A549 (cell line): ENCODE measurements around the gene NUTF2. TPM values are rescaled to one million over a fixed set of nuclear protein-coding genes. Genes with fewer than 3 reads are reported as not detected.

Source experiments
- ATAC-seq, 2 experiments: fragments of 200-7000 bp in 1 of 2; fragments of >200 bp in 1 of 2; cut with Nextera tagmentation in 1 of 2; cut with Tn5 transposase in 1 of 2; 3 replicates each; pipeline versions ENCODE4 v1.8.0 to v1.9.1; 2018 to 2020; ENCODE audit warnings: mild to moderate bottlenecking in 1 of 2, moderate library complexity in 1 of 2
- CTCF ChIA-PET: fragments of 300-600 bp; sonication (Branson Sonifier 250); formaldehyde crosslinking; extraction: SDS; loops from one replicate; lab custom pipeline; 2021; ENCODE audit warnings: antibody characterized with exemption, inconsistent platforms; lab: Yijun Ruan, JAX
- POLR2A ChIA-PET: fragments of 350-600 bp; formaldehyde crosslinking; extraction: SDS; loops from one replicate; lab custom pipeline; 2021; ENCODE audit warnings: antibody characterized with exemption, inconsistent platforms; lab: Yijun Ruan, JAX
- DNase-seq, 2 experiments: peaks; one replicate each; pipeline versions ENCODE4 v3.0.0 to v3.0.0-alpha.2; 2011 to 2016; ENCODE audit warnings: low read depth in 1 of 2, low spot score in 1 of 2
- FAIRE-seq: peaks from 2 replicates; lab custom pipeline; 2011; peaks lifted over from hg19 to GRCh38; lab: Jason Lieb, UNC
- H3K27ac ChIP-seq, 2 experiments: fragments of >200 bp; sonication (Bioruptor Twin); formaldehyde crosslinking; 3 replicates each; pipeline ENCODE4 v1.5.1; 2016 to 2017
- H3K4me1 ChIP-seq: fragments of >200 bp; sonication (Bioruptor Twin); formaldehyde crosslinking; 3 replicates; pipeline ENCODE4 v1.6.1; 2016
- H3K4me2 ChIP-seq: fragments of >200 bp; sonication (Bioruptor Twin); formaldehyde crosslinking; 3 replicates; pipeline ENCODE4 v1.6.1; 2016
- H3K4me3 ChIP-seq: fragments of >200 bp; sonication (Bioruptor Twin); formaldehyde crosslinking; 3 replicates; pipeline ENCODE4 v1.5.1; 2016
- H3K9me3 ChIP-seq: fragments of >200 bp; sonication (Bioruptor Twin); formaldehyde crosslinking; 3 replicates; pipeline ENCODE4 v1.6.1; 2016
- BHLHE40 ChIP-seq: IDR thresholded peaks from 2 replicates; pipeline ENCODE4 v1.6.1; 2012; ENCODE audit warnings: low read depth, low read length, inconsistent platforms
- CBX8 ChIP-seq: fragments of 200-600 bp; sonication (generic); IDR thresholded peaks from 2 replicates; pipeline ENCODE4 v1.6.1; 2016
- EHF ChIP-seq: fragments of 250-450 bp; sonication (Bioruptor Pico); IDR thresholded peaks from 2 replicates; pipeline ENCODE4 v1.5.0; 2020; ENCODE audit warnings: mild to moderate bottlenecking
- ELK1 ChIP-seq: fragments of 150-350 bp; IDR thresholded peaks from 2 replicates; pipeline ENCODE4 v1.6.1; 2014; ENCODE audit warnings: low read depth, mild to moderate bottlenecking, low read length
- ESRRA ChIP-seq: fragments of 150-350 bp; IDR thresholded peaks from 2 replicates; pipeline ENCODE4 v1.6.1; 2014; ENCODE audit warnings: mild to moderate bottlenecking, low read length, borderline replicate concordance
- HDAC2 ChIP-seq: fragments of 200-600 bp; sonication (generic); IDR thresholded peaks from 2 replicates; pipeline ENCODE4 v1.6.1; 2016
- HOXB13 ChIP-seq: fragments of 250-450 bp; sonication (Bioruptor Pico); IDR thresholded peaks from 2 replicates; pipeline ENCODE4 v1.5.0; 2020; ENCODE audit warnings: low read depth, mild to moderate bottlenecking, moderate library complexity
- HOXB5 ChIP-seq: fragments of 250-450 bp; sonication (Bioruptor Pico); IDR thresholded peaks from 2 replicates; pipeline ENCODE4 v1.5.0; 2020; ENCODE audit warnings: mild to moderate bottlenecking, moderate library complexity
- MYC ChIP-seq: IDR thresholded peaks from 2 replicates; pipeline ENCODE4 v1.6.1; 2012; ENCODE audit warnings: mild to moderate bottlenecking, inconsistent platforms, low read length, improper control_type of control experiment, borderline replicate concordance
- NFE2L2 ChIP-seq: fragments of 150-350 bp; conservative IDR thresholded peaks from 2 replicates; pipeline ENCODE4 v1.6.1; 2014; ENCODE audit warnings: low read length
- NR3C1 ChIP-seq: fragments of >200 bp; sonication (Bioruptor Twin); formaldehyde crosslinking; IDR thresholded peaks from 3 replicates; pipeline ENCODE4 v1.6.1; 2017
- RAD21 ChIP-seq, 2 experiments: fragments of >200 bp in 1 of 2; sonication (Bioruptor Twin) in 1 of 2; formaldehyde crosslinking in 1 of 2; IDR thresholded peaks in 1 of 2; conservative IDR thresholded peaks in 1 of 2; 2 replicates in 1 of 2; 3 replicates in 1 of 2; pipeline ENCODE4 v1.6.1; 2012 to 2018; ENCODE audit warnings: inconsistent platforms in 1 of 2
- RARB ChIP-seq: fragments of 250-450 bp; sonication (Bioruptor Pico); IDR thresholded peaks from 2 replicates; pipeline ENCODE4 v1.8.0; 2021; ENCODE audit warnings: mild to moderate bottlenecking, moderate library complexity
- RNF2 ChIP-seq: fragments of 200-600 bp; sonication (generic); IDR thresholded peaks from 2 replicates; pipeline ENCODE4 v1.6.1; 2016; ENCODE audit warnings: low read depth, mild to moderate bottlenecking, antibody characterized with exemption, moderate library complexity, borderline replicate concordance
- TFCP2L1 ChIP-seq: fragments of 250-450 bp; sonication (Bioruptor Pico); IDR thresholded peaks from 2 replicates; pipeline ENCODE4 v1.5.0; 2021; ENCODE audit warnings: mild to moderate bottlenecking
- TP53 ChIP-seq: fragments of 250-450 bp; sonication (Bioruptor Pico); IDR thresholded peaks from 2 replicates; pipeline ENCODE4 v1.5.0; 2021; ENCODE audit warnings: mild to moderate bottlenecking, moderate library complexity
- WGBS: methylation state at CpG from one replicate; pipeline ENCODE4 v1.1.6; 2017; ENCODE audit errors: missing lambda C conversion rate; 5-methylcytosine and 5-hydroxymethylcytosine counted together
- polyA plus RNA-seq, 4 experiments: library from polyadenylated mRNA; depleted of rRNA in 3 of 4; stranded (reverse); fragments of >200 nt; fragmentation: RNase III in 1 of 4; extraction: RNeasy Plus Mini Kit Qiagen cat#74134 plus additional on column Dnase treatment in 1 of 4; gene quantifications; 2 replicates in 3 of 4; 3 replicates in 1 of 4; pipeline ENCODE4 v1.2.3, GENCODE V29; 2011 to 2017
- TF ChIP-seq, protein P1 (sequence below): IDR thresholded peaks from 2 replicates; pipeline ENCODE4 v1.6.1; 2012
- TF ChIP-seq, protein P2 (sequence below): IDR thresholded peaks from 2 replicates; pipeline ENCODE4 v1.6.1; 2012; ENCODE audit warnings: low read depth, borderline replicate concordance
- TF ChIP-seq, protein P3 (sequence below): fragments of 200-600 bp; sonication (generic); IDR thresholded peaks from 2 replicates; pipeline ENCODE4 v1.6.1; 2016; ENCODE audit warnings: antibody characterized with exemption, mild to moderate bottlenecking, moderate library complexity
- TF ChIP-seq, protein P4 (sequence below): fragments of 450-650 bp; IDR thresholded peaks from 2 replicates; pipeline ENCODE4 v1.6.1; 2014; ENCODE audit warnings: antibody characterized with exemption

NUTF2 gene
- polyA plus RNA-seq, 2 of the 4 experiments (the other 2 are of a cell fraction), result 168 to 287 TPM

- no peak for TF ChIP-seq ELK1
These were observed 32.2 kb upstream of the NUTF2 start (continued) for GRCh38 chr16:67814567-67814966.

DNA sequence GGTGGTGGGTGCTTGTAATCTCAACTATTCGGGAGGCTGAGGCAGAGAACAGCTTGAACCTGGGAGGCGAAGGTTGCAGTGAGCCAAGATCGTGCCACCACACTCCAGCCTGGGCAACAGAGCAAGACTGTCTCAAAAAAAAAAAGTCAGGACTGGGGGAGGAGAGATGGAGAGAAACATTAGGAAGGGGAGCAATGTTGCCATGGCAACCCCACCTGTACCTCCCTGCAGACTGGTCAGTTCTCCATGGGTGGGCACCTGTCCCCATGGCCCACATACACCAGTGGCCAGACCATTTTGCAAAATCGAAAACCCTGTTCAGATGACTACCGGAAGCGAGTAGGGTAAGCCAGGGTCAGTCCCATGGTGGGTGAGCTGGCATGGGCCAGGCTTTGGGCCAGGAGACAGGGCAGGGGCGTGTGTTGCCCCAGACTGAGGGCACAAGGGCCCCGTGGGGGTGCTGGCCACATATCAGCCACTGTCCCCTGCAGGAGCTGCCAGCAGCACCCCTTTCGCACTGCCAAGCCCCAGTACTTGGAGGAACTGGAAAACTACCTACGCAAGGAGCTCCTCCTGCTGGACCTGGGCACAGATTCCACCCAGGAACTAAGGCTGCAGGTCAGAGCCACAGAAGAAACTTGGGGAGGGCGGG is 26.0 kb upstream of the NUTF2 start:
- no peak for DNase-seq
- Histone ChIP-seq H3K4me1 (no peaks in the 10 kb centered on the region), H3K4me3 (no peak overlapping the region), H3K27ac (no peak overlapping the region), H3K4me2 (no peak overlapping the region), H3K9me3 (no peaks in the 10 kb centered on the region)
- FAIRE-seq, result no peak
- ChIA-PET CTCF (interaction anchor here (0.8 to 2.5 kb wide), 6 partner anchors 13 to 148 kb away, joined by 3 to 9 read pairs (median 4); no protein-coding TSS in a partner anchor), POLR2A (no interaction called here)
- 71% methylated on average over 10 of the region's 11 CpGs for WGBS
- ATAC-seq, result no peak
- TF ChIP-seq RNF2, result no peak
- no peak for TF ChIP-seq RARB (CRISPR knock-in tag)
- TF ChIP-seq MYC, result no peak
- TF ChIP-seq HDAC2, result no peak
- no peak for TF ChIP-seq HOXB13 (CRISPR knock-in tag)
- no peak for TF ChIP-seq TP53 (CRISPR knock-in tag)
- TF ChIP-seq TFCP2L1 (CRISPR knock-in tag), result no peak
- no peak for TF ChIP-seq NFE2L2
- TF ChIP-seq, protein P1, sequence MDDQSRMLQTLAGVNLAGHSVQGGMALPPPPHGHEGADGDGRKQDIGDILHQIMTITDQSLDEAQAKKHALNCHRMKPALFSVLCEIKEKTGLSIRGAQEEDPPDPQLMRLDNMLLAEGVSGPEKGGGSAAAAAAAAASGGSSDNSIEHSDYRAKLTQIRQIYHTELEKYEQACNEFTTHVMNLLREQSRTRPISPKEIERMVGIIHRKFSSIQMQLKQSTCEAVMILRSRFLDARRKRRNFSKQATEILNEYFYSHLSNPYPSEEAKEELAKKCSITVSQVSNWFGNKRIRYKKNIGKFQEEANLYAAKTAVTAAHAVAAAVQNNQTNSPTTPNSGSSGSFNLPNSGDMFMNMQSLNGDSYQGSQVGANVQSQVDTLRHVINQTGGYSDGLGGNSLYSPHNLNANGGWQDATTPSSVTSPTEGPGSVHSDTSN, result no peak
- TF ChIP-seq BHLHE40, result no peak
- TF ChIP-seq, protein P2, sequence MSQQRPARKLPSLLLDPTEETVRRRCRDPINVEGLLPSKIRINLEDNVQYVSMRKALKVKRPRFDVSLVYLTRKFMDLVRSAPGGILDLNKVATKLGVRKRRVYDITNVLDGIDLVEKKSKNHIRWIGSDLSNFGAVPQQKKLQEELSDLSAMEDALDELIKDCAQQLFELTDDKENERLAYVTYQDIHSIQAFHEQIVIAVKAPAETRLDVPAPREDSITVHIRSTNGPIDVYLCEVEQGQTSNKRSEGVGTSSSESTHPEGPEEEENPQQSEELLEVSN, result no peak
- no peak for TF ChIP-seq RAD21 (conservative IDR thresholded peaks at IDR 0.05 in 1 of 2, IDR thresholded peaks at IDR 0.05 in 1 of 2)
- TF ChIP-seq EHF (CRISPR knock-in tag), result no peak
- TF ChIP-seq ESRRA, result no peak
- TF ChIP-seq, protein P3, sequence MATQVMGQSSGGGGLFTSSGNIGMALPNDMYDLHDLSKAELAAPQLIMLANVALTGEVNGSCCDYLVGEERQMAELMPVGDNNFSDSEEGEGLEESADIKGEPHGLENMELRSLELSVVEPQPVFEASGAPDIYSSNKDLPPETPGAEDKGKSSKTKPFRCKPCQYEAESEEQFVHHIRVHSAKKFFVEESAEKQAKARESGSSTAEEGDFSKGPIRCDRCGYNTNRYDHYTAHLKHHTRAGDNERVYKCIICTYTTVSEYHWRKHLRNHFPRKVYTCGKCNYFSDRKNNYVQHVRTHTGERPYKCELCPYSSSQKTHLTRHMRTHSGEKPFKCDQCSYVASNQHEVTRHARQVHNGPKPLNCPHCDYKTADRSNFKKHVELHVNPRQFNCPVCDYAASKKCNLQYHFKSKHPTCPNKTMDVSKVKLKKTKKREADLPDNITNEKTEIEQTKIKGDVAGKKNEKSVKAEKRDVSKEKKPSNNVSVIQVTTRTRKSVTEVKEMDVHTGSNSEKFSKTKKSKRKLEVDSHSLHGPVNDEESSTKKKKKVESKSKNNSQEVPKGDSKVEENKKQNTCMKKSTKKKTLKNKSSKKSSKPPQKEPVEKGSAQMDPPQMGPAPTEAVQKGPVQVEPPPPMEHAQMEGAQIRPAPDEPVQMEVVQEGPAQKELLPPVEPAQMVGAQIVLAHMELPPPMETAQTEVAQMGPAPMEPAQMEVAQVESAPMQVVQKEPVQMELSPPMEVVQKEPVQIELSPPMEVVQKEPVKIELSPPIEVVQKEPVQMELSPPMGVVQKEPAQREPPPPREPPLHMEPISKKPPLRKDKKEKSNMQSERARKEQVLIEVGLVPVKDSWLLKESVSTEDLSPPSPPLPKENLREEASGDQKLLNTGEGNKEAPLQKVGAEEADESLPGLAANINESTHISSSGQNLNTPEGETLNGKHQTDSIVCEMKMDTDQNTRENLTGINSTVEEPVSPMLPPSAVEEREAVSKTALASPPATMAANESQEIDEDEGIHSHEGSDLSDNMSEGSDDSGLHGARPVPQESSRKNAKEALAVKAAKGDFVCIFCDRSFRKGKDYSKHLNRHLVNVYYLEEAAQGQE, result no peak
- no peak for TF ChIP-seq NR3C1
- no peak for TF ChIP-seq CBX8
- TF ChIP-seq ELK1, result no peak
- no peak for TF ChIP-seq HOXB5
- TF ChIP-seq, protein P4, sequence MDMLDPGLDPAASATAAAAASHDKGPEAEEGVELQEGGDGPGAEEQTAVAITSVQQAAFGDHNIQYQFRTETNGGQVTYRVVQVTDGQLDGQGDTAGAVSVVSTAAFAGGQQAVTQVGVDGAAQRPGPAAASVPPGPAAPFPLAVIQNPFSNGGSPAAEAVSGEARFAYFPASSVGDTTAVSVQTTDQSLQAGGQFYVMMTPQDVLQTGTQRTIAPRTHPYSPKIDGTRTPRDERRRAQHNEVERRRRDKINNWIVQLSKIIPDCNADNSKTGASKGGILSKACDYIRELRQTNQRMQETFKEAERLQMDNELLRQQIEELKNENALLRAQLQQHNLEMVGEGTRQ, result no peak
